ENCODE data around the gene CACNG6. TPM values are rescaled to one million over a fixed set of nuclear protein-coding genes. Genes with fewer than 3 reads are reported as not detected.
A peak's percentile ranks its signal among the peaks of the same experiment; 100 is the strongest.

CACNG6 gene
- polyA plus RNA-seq, 1 donor (not counting 4 experiments of a cell fraction or from before 2014, with no cell fraction given), result not detected

GRCh38 chr19:53992211-53992610 is 774 bp downstream of the CACNG6 start:
- DNase-seq (ENCODE audit: low read depth, low spot score) (no peak), FAIRE-seq (no peak)
- Histone ChIP-seq H3K9ac (ENCODE audit: control insufficient read depth, extremely low read depth, insufficient read depth, low read length) (no peak overlapping the region), H3K9me3 (ENCODE audit: control insufficient read depth, low read depth, low read length) (no peaks in the 10 kb centered on the region), H3K4me2 (ENCODE audit: control insufficient read depth, extremely low read depth, insufficient read depth, low read depth, low read length) (no peak overlapping the region), H3K4me1 (ENCODE audit: control insufficient read depth, extremely low read depth, insufficient read depth, low read length) (no peaks in the 10 kb centered on the region), H3K4me3 (ENCODE audit: control insufficient read depth in 2 of 3, extremely low read depth in 1 of 3, insufficient read depth in 2 of 3, low read depth in 1 of 3, low read length in 3 of 3) (no peak overlapping the region), H2AFZ (ENCODE audit: control insufficient read depth, low read length) (no peak overlapping the region), H3K79me2 (ENCODE audit: control insufficient read depth, insufficient read depth, low read length) (no peaks in the 10 kb centered on the region), H3K9me1 (ENCODE audit: control insufficient read depth, extremely low read depth, insufficient read depth, low read length) (no peaks in the 10 kb centered on the region), H3K27ac (ENCODE audit: control insufficient read depth, insufficient read depth, low read length) (no peak overlapping the region), H3K36me3 (ENCODE audit: control insufficient read depth in 2 of 2, extremely low read depth in 1 of 2, insufficient read depth in 2 of 2, low read length in 2 of 2) (no peaks in the 10 kb centered on the region), H4K20me1 (ENCODE audit: control insufficient read depth, extremely low read depth, insufficient read depth, low read length) (no peaks in the 10 kb centered on the region), H3K27me3 (ENCODE audit: control insufficient read depth, extremely low read depth, insufficient read depth, low read length) (peaks cover 32% of the 10 kb centered on the region)
- no peak for TF ChIP-seq CTCF (optimal IDR thresholded peaks at IDR 0.05 in 1 of 3, IDR thresholded peaks at IDR 0.05 in 1 of 3, conservative IDR thresholded peaks at IDR 0.05 in 1 of 3; ENCODE audit: extremely low read depth in 1 of 3, insufficient read depth in 2 of 3, low read length in 3 of 3)
- TF ChIP-seq EZH2 (IDR thresholded peaks at IDR 0.05; ENCODE audit: low read length), result no peak
- dilution Hi-C loops (cut with MboI; ENCODE audit: extremely low pct_ligation_motif_present, low sequenced_read_pairs), result no loop called here

GRCh38 chr19:53992815-53993214 is 1.4 kb downstream of the CACNG6 start:
- TF ChIP-seq CTCF (optimal IDR thresholded peaks at IDR 0.05 in 1 of 3, IDR thresholded peaks at IDR 0.05 in 1 of 3, conservative IDR thresholded peaks at IDR 0.05 in 1 of 3; ENCODE audit: extremely low read depth in 1 of 3, insufficient read depth in 2 of 3, low read length in 3 of 3) (no peak), EZH2 (IDR thresholded peaks at IDR 0.05; ENCODE audit: low read length) (peak; percentile 51)
- dilution Hi-C loops (cut with MboI; ENCODE audit: extremely low pct_ligation_motif_present, low sequenced_read_pairs), result no loop called here
- no peak for FAIRE-seq

More at GRCh38 chr19:53992815-53993214, 1.4 kb downstream of the CACNG6 start:
- Histone ChIP-seq H3K36me3 (ENCODE audit: control insufficient read depth in 2 of 2, extremely low read depth in 1 of 2, insufficient read depth in 2 of 2, low read length in 2 of 2) (no peaks in the 10 kb centered on the region), H2AFZ (ENCODE audit: control insufficient read depth, low read length) (no peak overlapping the region), H4K20me1 (ENCODE audit: control insufficient read depth, extremely low read depth, insufficient read depth, low read length) (no peaks in the 10 kb centered on the region), H3K9me3 (ENCODE audit: control insufficient read depth, low read depth, low read length) (no peaks in the 10 kb centered on the region), H3K9ac (ENCODE audit: control insufficient read depth, extremely low read depth, insufficient read depth, low read length) (no peak overlapping the region), H3K27me3 (ENCODE audit: control insufficient read depth, extremely low read depth, insufficient read depth, low read length) (peaks cover 32% of the 10 kb centered on the region), H3K9me1 (ENCODE audit: control insufficient read depth, extremely low read depth, insufficient read depth, low read length) (no peaks in the 10 kb centered on the region), H3K27ac (ENCODE audit: control insufficient read depth, insufficient read depth, low read length) (no peak overlapping the region), H3K79me2 (ENCODE audit: control insufficient read depth, insufficient read depth, low read length) (no peaks in the 10 kb centered on the region), H3K4me3 (ENCODE audit: control insufficient read depth in 2 of 3, extremely low read depth in 1 of 3, insufficient read depth in 2 of 3, low read depth in 1 of 3, low read length in 3 of 3) (no peak overlapping the region), H3K4me2 (ENCODE audit: control insufficient read depth, extremely low read depth, insufficient read depth, low read depth, low read length) (no peak overlapping the region), H3K4me1 (ENCODE audit: control insufficient read depth, extremely low read depth, insufficient read depth, low read length) (no peaks in the 10 kb centered on the region)
- DNase-seq (ENCODE audit: low read depth, low spot score), result no peak
